Endothelial cell of umbilical vein (primary cell): ENCODE measurements around the gene ESYT3.

Experiments
- CTCF ChIP-seq, 2 donors: IDR thresholded peaks; 1 replicate in 1 of 2; 2 replicates in 1 of 2; pipeline ENCODE4 v1.5.1; 2011; ENCODE audit warnings: low read length in 2 of 2, mild to moderate bottlenecking in 2 of 2, moderate library complexity in 2 of 2, control low read depth in 1 of 2, inconsistent platforms in 1 of 2, low read depth in 1 of 2; ENCODE audit not compliant: insufficient read depth in 1 of 2; ENCODE audit errors: extremely low read depth in 1 of 2
- EZH2 ChIP-seq: IDR thresholded peaks from 2 replicates; pipeline ENCODE4 v1.6.1; 2012; ENCODE audit warnings: borderline replicate concordance, low read depth, mild to moderate bottlenecking, moderate library complexity, low read length, inconsistent platforms; ENCODE audit not compliant: severe bottlenecking

DNA sequence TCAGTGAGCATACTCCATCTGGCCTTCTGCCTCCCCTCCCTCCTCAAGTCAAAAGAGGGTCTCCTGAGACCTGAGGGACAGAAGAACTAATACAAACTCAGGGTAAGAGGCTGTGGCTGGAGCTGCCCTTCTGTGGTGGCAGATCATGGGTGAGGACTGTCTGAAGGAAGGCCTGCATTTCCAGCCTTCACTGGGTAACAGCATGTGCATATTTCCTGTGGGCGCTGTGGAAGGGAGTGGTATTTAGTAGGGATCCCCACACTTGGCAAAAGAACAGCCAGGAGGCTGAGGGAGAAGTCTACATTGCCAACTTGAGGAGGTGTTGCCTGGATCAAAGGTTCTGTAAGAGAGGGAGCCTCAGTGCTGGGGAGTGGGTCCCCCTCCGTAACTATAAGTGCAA is 10.1 kb upstream of the ESYT3 start:
- TF ChIP-seq CTCF (IDR thresholded peaks at IDR 0.05; ENCODE audit: extremely low read depth in 1 of 2, insufficient read depth in 1 of 2, low read depth in 1 of 2, low read length in 2 of 2) (no peak), EZH2 (no peak)
